BLaER1 treated with 17β-estradiol and CSF1 and Interleukin-3, amounts not matched to agents 10 nM and 100 nM (cell line): ENCODE measurements around the gene AGPAT3.

Experiments
- H3K27ac ChIP-seq, 11 experiments: shearing (Covaris generic); formaldehyde crosslinking; 2 replicates each; pipeline ENCODE4 v1.8.1; 2022
- H3K27me3 ChIP-seq, 11 experiments: shearing (Covaris generic); formaldehyde crosslinking; 2 replicates each; pipeline ENCODE4 v1.8.1; 2022
- H3K36me3 ChIP-seq, 11 experiments: shearing (Covaris generic); formaldehyde crosslinking; 2 replicates each; pipeline ENCODE4 v1.8.1; 2022
- H3K4me1 ChIP-seq, 10 experiments: shearing (Covaris generic); formaldehyde crosslinking; 2 replicates each; pipeline ENCODE4 v1.8.1; 2022
- H3K4me2 ChIP-seq, 11 experiments: shearing (Covaris generic); formaldehyde crosslinking; 2 replicates each; pipeline ENCODE4 v1.8.1; 2022
- H3K4me3 ChIP-seq, 10 experiments: shearing (Covaris generic); formaldehyde crosslinking; 2 replicates each; pipeline ENCODE4 v1.8.1; 2022
- H3K9ac ChIP-seq, 11 experiments: shearing (Covaris generic); formaldehyde crosslinking; 2 replicates each; pipeline ENCODE4 v1.8.1; 2022
- H3K9me3 ChIP-seq, 11 experiments: shearing (Covaris generic); formaldehyde crosslinking; replicated peaks in 1 of 11; 2 replicates each; pipeline ENCODE4 v1.8.1; 2022
- H4K20me1 ChIP-seq, 11 experiments: shearing (Covaris generic); formaldehyde crosslinking; 2 replicates each; pipeline ENCODE4 v1.8.1; 2022
- Cebpa-rat ChIP-seq, 11 experiments: shearing (Covaris generic); IDR thresholded peaks; 2 replicates each; pipeline ENCODE4 v1.8.1; 2022

The AGPAT3 gene

GRCh38 chr21:43950936-43951335 lies 85.9 kb downstream of the AGPAT3 start:
- H3K9me3 ChIP-seq = peaks cover 16 to 27% (median 19%) of the 10 kb centered on the region in 11 experiments
- peaks cover 78 to 98% (median 85%) of the 10 kb centered on the region in 11 experiments for H4K20me1 ChIP-seq
- no peak overlapping the region for H3K4me3 ChIP-seq
- peak overlapping the region in 9 of 11 experiments; percentile 51 to 86 (median 74); a peak in 19 of 22 replicates for H3K4me2 ChIP-seq
- no peak overlapping the region for H3K27ac ChIP-seq
- peaks cover 23 to 50% (median 44%) of the 10 kb centered on the region in 11 experiments for H3K27me3 ChIP-seq
- H3K36me3 ChIP-seq = peaks cover 0 to 53% (median 19%) of the 10 kb centered on the region in 11 experiments; a peak in 15 of 22 replicates
- no peak for TF ChIP-seq Cebpa-rat (IDR thresholded peaks at IDR 0.05)
- H3K4me1 ChIP-seq = peaks cover 30 to 60% (median 48%) of the 10 kb centered on the region in 10 experiments
- H3K9ac ChIP-seq = no peak overlapping the region

GRCh38 chr21:43951911-43952703 lies 87.1 kb downstream of the AGPAT3 start:
- H3K4me2 ChIP-seq = peak overlapping the region in 9 of 11 experiments; percentile 30 to 81 (median 73); a peak in 16 of 22 replicates

GRCh38 chr21:43953021-43953420 lies 88.0 kb downstream of the AGPAT3 start:
- H3K27ac ChIP-seq = no peak overlapping the region
- H3K4me1 ChIP-seq = peaks cover 37 to 79% (median 62%) of the 10 kb centered on the region in 10 experiments
- no peak for TF ChIP-seq Cebpa-rat (IDR thresholded peaks at IDR 0.05)
- H3K4me3 ChIP-seq = no peak overlapping the region
- peaks cover 88 to 100% (median 90%) of the 10 kb centered on the region in 11 experiments for H4K20me1 ChIP-seq
- peak overlapping the region in 10 of 11 experiments; percentile 30 to 81 (median 63); a peak in 19 of 22 replicates for H3K4me2 ChIP-seq
- peaks cover 0 to 36% (median 11%) of the 10 kb centered on the region in 11 experiments; a peak in 14 of 22 replicates for H3K36me3 ChIP-seq
- H3K27me3 ChIP-seq = peaks cover 43 to 71% (median 64%) of the 10 kb centered on the region in 11 experiments
- H3K9me3 ChIP-seq = peaks cover 13 to 15% (median 15%) of the 10 kb centered on the region in 11 experiments
- H3K9ac ChIP-seq = no peak overlapping the region

More at GRCh38 chr21:43951911-43952703, 87.1 kb downstream of the AGPAT3 start:
- no peak for TF ChIP-seq Cebpa-rat (IDR thresholded peaks at IDR 0.05)
- Histone ChIP-seq H3K27me3 (peaks cover 34 to 62% (median 55%) of the 10 kb centered on the region in 11 experiments), H3K27ac (no peak overlapping the region), H3K36me3 (peaks cover 0 to 45% (median 16%) of the 10 kb centered on the region in 11 experiments; a peak in 15 of 22 replicates), H3K9me3 (peaks cover 16 to 24% (median 19%) of the 10 kb centered on the region in 11 experiments), H3K4me3 (no peak overlapping the region), H3K4me1 (peaks cover 30 to 70% (median 53%) of the 10 kb centered on the region in 10 experiments), H3K9ac (no peak overlapping the region), H4K20me1 (peaks cover 81 to 98% (median 85%) of the 10 kb centered on the region in 11 experiments)

- no peak for TF ChIP-seq Cebpa-rat (IDR thresholded peaks at IDR 0.05)
- peaks cover 43 to 79% (median 69%) of the 10 kb centered on the region in 11 experiments for H3K27me3 ChIP-seq
- H4K20me1 ChIP-seq = peaks cover 99 to 100% (median 100%) of the 10 kb centered on the region in 11 experiments
Measured at GRCh38 chr21:43954042-43954441, 89.0 kb downstream of the AGPAT3 start.

GRCh38 chr21:43954896-43955295 lies 89.9 kb downstream of the AGPAT3 start:
- TF ChIP-seq Cebpa-rat (IDR thresholded peaks at IDR 0.05) = no peak
- Histone ChIP-seq H3K27me3 (peaks cover 43 to 87% (median 69%) of the 10 kb centered on the region in 11 experiments), H3K4me1 (peaks cover 29 to 83% (median 64%) of the 10 kb centered on the region in 10 experiments), H3K4me3 (no peak overlapping the region), H3K9ac (no peak overlapping the region), H3K36me3 (peaks cover 0 to 27% (median 5%) of the 10 kb centered on the region in 11 experiments; a peak in 14 of 22 replicates), H3K27ac (no peak overlapping the region), H3K4me2 (no peak overlapping the region), H3K9me3 (no peaks in the 10 kb centered on the region), H4K20me1 (peaks cover 100% of the 10 kb centered on the region in 11 experiments)

More at GRCh38 chr21:43954042-43954441, 89.0 kb downstream of the AGPAT3 start:
- Histone ChIP-seq H3K4me1 (peaks cover 37 to 83% (median 69%) of the 10 kb centered on the region in 10 experiments), H3K9ac (no peak overlapping the region), H3K9me3 (peaks cover 3 to 5% (median 4%) of the 10 kb centered on the region in 11 experiments; a peak in 18 of 22 replicates), H3K4me3 (no peak overlapping the region), H3K4me2 (peak overlapping the region in 3 of 11 experiments; percentile 49 to 80 (median 73); a peak in 2 of 22 replicates), H3K36me3 (peaks cover 0 to 26% (median 2%) of the 10 kb centered on the region in 11 experiments; a peak in 7 of 22 replicates), H3K27ac (no peak overlapping the region)

- Histone ChIP-seq H3K36me3 (peaks cover 0 to 40% (median 16%) of the 10 kb centered on the region in 11 experiments; a peak in 17 of 22 replicates), H3K4me3 (no peak overlapping the region), H3K9ac (no peak overlapping the region), H4K20me1 (peaks cover 91 to 100% (median 99%) of the 10 kb centered on the region in 11 experiments), H3K4me1 (peaks cover 16 to 72% (median 51%) of the 10 kb centered on the region in 10 experiments), H3K9me3 (no peaks in the 10 kb centered on the region; a peak in 1 of 22 replicates), H3K27ac (no peak overlapping the region), H3K4me2 (peak overlapping the region in 5 of 11 experiments; percentile 10 to 21 (median 12); a peak in 5 of 22 replicates), H3K27me3 (peaks cover 43 to 90% (median 69%) of the 10 kb centered on the region in 11 experiments)
- no peak for TF ChIP-seq Cebpa-rat (IDR thresholded peaks at IDR 0.05)
Measured at GRCh38 chr21:43956019-43956669, 91.1 kb downstream of the AGPAT3 start.

GRCh38 chr21:43956670-43957035 lies 91.6 kb downstream of the AGPAT3 start:
- no peak for TF ChIP-seq Cebpa-rat (IDR thresholded peaks at IDR 0.05)
- H3K4me1 ChIP-seq = peaks cover 13 to 72% (median 46%) of the 10 kb centered on the region in 10 experiments
- H3K36me3 ChIP-seq = peaks cover 0 to 45% (median 21%) of the 10 kb centered on the region in 11 experiments; a peak in 17 of 22 replicates
- no peak overlapping the region for H3K4me3 ChIP-seq
- H3K9me3 ChIP-seq = no peaks in the 10 kb centered on the region; a peak in 1 of 22 replicates
- no peak overlapping the region for H3K9ac ChIP-seq
- H3K27me3 ChIP-seq = peaks cover 43 to 86% (median 66%) of the 10 kb centered on the region in 11 experiments
- H4K20me1 ChIP-seq = peaks cover 86 to 100% (median 99%) of the 10 kb centered on the region in 11 experiments
- peak overlapping the region in 5 of 11 experiments; percentile 10 to 21 (median 12); a peak in 5 of 22 replicates for H3K4me2 ChIP-seq
- no peak overlapping the region for H3K27ac ChIP-seq

- no peaks in the 10 kb centered on the region; a peak in 1 of 22 replicates for H3K9me3 ChIP-seq
- H3K27me3 ChIP-seq = peaks cover 42 to 82% (median 62%) of the 10 kb centered on the region in 11 experiments
- no peak for TF ChIP-seq Cebpa-rat (IDR thresholded peaks at IDR 0.05)
- peaks cover 13 to 69% (median 43%) of the 10 kb centered on the region in 10 experiments for H3K4me1 ChIP-seq
- H4K20me1 ChIP-seq = peaks cover 81 to 99% (median 94%) of the 10 kb centered on the region in 11 experiments
- H3K9ac ChIP-seq = 0 out of 22 replicates have a peak overlapping the region, but pooled peaks of 2 of the 11 experiments have one; percentile 25 to 34
- H3K4me2 ChIP-seq = peak overlapping the region; percentile 30 to 97 (median 90)
- H3K4me3 ChIP-seq = 0 out of 20 replicates have a peak overlapping the region, but pooled peaks of 3 of the 10 experiments have one; percentile 2 to 16 (median 7)
- no peak overlapping the region for H3K27ac ChIP-seq
- H3K36me3 ChIP-seq = peaks cover 0 to 50% (median 21%) of the 10 kb centered on the region in 11 experiments; a peak in 17 of 22 replicates
Measured at GRCh38 chr21:43957128-43957571, 92.1 kb downstream of the AGPAT3 start.
